Smooth muscle cell of the brain vasculature (primary cell): ENCODE measurements around the gene TRIM67.
"Not testable (repeated sequence)": the region's sequence is repeated elsewhere in the genome, so short reads cannot be mapped to it uniquely, and the experiment has no call there.

Source experiments
- DNase-seq: peaks from one replicate; pipeline ENCODE4 v3.0.0-alpha.2; 2012; ENCODE audit warnings: low read depth, low spot score

Gene TRIM67

DNA sequence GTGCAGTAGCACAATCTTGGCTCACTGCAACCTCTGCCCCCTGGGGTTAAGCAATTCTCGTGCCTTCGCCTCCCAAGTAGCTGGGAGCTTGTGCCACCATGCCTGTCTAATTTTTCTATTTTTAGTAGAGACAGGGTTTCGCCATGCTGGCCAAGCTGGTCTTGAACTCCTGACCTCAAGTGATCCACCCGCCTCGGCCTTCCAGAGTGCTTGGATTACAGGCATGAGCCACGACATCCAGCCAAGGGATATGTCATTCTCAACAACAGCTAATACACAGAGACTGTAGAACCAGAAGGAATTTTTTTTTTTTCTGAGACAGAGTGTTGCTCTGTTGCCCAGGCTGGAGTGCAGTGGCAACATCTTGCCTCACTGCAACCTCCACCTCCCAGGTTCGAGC lies 3.7 kb upstream of the TRIM67 start:
- not testable (repeated sequence) for DNase-seq

DNA sequence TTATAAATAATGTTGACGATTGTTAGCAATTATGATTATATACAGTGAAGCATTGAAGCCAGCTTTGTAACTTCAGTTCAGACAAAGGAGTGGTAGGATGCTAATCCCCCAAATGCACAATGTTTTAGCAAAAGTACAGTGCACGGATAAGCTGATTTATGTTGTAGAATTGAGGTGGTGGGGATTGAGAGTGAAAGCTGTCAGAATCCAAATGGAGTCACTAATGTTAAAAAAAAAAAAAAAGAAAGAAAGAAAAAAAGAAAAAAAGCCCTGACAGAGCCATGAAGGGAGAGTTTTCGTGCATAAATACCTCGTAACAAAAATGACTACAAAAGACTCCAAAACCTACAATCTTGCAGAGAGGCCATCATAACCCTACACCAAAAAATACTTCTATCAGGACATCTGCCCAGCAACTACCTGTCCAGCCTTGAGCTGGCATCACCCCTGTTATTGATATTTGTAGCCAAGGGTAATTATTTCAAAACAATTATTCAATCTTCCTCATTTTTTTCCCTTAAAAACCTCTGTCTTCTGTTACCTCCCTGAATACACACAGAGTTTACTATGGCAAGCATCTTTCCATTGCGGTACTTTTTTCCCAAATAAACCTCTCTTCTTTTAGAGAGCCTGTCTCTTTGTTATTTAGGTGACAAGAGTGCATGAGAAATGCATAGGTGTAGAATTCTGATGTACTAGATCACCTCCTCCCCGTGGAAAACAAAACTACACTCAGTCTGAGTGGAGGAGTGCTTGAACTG lies 2.5 kb upstream of the TRIM67 start:
- no peak for DNase-seq

DNA sequence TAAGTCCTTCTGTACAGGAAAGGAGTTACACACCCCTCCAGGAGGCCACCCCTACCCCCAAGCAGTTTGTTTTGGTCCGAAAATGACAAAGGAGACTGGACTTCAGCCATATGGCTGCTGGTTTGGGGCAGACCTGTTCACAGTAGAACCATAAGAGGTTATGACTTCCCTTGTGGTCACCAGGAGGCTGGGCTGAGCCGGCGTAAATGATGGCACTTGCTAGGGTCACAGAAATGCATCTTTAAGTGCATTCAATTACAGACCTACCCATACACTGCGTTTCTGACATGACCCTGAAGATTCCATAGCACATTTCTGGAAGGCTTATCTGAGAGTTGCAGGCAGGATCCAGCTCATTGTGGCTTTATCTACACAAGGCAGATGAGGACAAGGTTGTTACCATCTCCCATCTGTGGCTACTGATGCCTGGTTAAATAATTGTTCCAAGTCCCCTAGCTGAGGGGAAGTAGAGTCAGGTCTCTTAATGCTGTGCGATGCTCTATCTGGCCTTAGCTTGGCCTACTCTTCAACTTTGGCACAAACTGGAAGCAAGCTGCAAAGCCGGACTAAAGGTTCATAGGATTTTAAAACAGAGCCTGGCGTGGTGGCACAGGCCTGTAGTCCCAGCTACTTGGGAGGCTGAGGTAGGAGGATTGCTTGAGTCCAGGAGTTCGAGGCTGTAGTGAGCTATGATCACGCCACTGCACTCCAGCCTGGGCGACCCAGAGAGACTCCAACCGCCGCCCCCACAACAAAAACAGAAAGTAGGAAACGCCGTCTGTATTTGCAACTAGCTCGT lies 1.7 kb upstream of the TRIM67 start:
- no peak for DNase-seq

DNA sequence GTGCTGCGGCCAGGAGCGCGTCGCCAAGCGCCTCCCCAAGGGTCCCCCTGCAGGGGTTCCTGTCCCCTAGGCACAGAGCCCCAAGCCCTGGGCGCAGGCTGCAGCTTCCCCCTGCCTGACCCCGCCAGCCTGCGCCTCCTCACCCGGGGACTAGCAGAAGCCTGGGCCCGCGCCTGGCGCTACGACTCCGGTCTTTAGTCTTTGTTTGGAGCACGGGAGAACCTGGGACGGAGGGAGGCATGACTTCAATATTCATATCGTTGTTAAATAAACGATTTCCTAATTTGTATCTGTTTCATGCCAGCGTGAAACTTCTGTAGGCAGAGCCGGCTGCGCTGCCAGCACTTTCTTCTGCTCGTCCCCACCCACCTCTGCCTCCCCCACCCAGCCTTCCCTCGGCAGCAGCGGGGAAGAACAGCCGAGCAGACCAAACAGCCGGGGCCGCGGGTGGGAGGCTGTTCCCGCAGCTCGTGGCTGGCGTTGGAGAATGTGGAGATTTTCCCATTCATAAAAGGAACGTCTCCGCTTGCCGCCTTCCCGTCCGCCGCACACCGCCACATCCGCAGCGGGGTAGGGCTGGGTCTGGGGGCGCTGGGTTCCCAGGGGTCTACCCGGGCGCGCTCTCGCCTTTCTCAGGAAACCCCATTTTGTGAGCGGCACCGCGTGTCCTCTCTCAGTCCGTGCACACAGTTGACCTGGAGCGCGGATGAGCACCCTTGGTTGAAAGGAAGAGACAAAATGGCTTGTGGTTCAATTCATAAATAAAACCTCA lies 777 bp upstream of the TRIM67 start:
- DNase-seq = no peak

DNA sequence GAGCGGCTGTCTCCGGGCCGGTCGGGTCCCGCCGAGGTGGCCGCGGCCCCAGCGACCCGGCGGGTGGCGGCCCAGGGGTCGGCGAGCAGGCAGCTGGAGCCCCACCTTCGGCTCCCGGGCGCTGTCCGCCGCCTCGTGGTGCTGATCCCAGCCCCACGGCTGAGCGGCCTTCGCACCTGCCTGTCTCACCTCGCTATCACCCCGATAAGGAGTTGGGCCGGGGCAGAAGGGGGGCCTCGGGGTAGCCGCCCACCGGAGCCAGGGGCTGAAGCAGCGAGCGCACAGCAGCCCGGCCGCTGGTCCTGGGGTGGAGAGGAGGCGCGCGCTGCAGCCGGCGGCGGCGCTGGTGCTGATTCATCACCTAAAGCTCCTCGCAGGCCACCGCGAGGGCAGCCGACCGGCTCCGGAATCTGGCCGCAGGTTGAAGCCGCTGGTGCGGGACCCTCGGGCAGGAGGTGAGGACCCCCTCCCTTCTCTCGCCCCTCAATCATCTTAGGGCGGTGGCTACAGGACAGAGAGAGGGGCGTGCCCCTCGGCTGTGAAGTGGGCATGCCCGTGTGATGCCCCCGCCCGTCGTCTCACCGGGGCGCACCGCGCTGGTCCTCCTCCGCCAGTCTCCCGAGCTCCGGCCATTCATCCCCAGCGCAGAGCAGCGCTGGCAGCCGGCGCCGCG lies 575 bp downstream of the TRIM67 start:
- DNase-seq = no peak

DNA sequence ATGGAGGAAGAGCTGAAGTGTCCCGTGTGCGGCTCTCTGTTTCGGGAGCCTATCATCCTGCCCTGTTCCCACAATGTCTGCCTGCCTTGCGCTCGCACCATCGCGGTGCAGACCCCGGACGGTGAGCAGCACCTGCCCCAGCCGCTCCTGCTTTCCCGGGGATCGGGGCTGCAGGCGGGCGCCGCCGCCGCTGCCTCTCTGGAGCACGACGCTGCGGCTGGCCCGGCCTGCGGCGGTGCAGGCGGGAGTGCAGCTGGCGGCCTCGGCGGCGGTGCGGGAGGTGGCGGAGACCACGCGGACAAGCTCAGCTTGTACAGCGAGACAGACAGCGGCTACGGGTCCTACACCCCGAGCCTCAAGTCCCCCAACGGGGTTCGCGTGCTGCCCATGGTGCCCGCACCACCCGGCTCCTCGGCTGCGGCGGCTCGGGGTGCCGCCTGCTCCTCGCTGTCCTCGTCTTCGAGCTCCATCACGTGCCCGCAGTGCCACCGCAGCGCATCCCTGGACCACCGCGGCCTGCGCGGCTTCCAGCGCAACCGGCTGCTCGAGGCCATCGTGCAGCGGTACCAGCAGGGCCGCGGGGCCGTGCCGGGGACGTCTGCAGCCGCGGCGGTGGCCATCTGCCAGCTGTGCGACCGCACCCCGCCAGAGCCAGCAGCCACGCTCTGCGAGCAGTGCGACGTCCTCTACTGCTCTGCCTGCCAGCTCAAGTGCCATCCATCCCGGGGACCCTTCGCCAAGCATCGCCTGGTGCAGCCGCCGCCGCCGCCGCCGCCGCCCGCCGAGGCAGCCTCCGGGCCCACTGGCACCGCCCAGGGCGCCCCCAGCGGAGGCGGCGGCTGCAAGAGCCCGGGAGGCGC lies 1.3 kb downstream of the TRIM67 start:
- no peak for DNase-seq

DNA sequence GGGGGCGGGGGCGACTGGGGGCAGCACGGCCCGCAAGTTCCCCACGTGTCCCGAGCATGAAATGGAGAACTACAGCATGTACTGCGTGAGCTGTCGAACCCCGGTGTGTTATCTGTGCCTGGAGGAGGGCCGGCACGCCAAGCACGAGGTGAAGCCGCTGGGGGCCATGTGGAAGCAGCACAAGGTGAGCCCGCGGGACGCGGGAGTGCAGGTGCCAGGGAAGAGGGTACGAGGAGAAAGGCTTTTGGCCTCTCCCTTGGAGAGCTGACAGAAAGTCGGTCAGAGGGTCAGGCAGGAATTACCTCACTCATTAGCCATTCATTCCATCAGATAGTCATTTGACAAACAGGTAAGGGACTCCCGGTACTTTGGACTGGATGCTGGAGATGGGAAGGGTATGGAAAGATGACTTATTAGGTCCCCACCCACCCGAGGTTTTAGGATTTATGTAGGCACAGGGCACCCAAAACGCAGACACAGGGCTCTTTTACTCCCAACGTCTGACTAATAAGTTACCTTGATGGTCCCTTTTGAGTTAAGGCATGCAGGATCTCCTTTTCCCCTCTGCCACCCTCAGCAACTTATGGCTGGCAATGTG lies 2.1 kb downstream of the TRIM67 start:
- DNase-seq = no peak

DNA sequence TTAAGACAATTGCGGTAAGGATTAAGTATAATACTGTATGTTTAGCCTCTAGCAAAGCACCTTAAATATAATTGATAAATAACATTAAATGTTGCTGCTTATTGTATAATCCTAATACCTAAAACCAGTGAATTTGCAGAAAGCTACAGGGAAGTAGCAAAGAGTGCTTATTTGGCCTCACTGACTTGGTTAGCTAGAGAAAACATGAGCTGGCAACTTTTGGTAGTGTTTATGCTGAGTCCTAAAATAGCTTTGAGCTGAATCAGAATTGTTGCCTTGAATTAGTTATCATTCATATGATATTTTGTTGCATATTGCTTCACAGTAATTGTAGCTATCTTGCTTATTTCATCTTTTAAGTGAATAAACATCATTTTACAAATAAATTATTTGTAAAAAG lies 3.5 kb downstream of the TRIM67 start:
- no peak for DNase-seq

DNA sequence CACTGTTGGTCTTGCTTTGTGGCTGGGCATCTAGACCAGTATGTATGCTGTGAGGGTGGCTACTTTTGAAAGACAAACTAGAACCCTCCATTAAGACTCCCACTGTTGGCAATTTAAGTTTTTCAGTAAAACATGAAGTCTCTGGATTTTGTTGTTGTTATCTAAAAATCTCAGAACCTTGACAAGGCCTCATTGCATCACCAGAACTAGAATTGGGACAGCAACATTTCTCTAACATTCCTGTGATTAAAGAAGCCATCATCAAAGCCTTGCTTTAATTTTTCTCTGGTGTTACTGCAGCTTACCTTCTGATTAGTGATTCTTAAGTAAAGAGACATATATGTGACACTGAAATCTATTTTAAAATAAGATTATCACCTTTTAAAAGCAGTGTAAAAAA lies 4.5 kb downstream of the TRIM67 start:
- DNase-seq = no peak

DNA sequence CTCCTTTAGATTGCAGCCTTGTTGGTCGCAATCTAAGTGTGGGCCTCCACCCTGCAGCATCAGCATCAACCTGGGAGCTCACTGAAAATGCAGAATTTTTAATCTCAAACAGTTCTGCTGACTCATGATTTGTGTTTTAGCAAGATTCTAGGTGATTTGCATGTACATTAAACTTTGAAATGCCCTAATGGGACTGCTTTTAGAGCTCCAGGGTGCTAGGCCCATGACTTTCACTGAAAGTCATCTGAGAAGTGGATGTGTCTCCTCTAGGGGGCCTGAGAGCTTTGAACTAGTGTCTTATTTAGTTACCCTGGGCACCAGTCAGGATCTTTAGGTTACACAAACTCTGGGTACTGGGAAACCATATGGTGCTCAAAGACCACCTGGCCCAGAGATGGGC lies 9.0 kb downstream of the TRIM67 start:
- DNase-seq = no peak

DNA sequence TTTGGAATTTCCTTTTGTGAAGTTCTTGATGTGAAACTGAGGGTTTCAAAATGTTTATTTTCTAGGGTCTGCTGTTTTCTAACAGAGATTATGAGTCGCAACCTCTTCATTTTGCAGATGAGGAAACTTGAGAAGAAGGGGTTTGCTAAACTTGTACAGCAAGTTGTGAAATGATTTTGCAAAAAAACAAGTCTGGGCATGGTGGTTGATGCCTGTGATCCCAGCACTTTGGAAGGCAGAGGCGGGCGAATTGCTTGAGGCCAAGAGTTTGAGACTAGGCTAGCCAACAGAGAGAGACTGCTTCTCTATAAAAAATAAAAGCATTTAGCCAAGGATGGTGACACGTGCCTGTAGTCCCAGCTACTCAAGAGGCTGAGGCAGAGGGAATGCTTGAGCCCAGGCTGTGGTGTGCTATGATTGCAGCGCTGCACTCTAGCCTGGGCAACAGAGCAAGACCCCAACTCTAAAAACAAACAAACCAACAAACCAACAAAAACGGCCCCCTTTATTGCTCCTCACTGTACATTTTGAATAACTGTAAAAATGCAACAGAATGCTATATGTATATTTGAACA lies 9.9 kb downstream of the TRIM67 start:
- no peak for DNase-seq

DNA sequence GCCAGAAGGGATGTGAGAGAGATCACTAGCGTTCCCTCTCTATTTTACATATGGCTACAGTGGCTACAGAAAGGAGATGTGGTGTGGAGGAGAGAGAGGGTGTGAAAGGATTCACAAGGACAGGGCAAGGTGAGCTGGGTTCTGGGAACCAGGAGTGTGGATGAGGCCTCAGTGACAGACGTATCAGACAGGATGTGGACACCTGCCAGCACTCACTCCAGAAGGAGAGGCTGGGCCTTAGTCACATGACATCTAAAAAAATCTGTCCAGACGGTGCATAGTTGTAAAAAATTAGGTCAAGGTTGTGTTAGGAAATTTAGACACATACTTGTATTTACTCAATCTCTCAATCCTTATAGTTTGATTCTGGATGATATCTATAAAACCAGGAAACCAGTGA lies 10.6 kb downstream of the TRIM67 start:
- no peak for DNase-seq

DNA sequence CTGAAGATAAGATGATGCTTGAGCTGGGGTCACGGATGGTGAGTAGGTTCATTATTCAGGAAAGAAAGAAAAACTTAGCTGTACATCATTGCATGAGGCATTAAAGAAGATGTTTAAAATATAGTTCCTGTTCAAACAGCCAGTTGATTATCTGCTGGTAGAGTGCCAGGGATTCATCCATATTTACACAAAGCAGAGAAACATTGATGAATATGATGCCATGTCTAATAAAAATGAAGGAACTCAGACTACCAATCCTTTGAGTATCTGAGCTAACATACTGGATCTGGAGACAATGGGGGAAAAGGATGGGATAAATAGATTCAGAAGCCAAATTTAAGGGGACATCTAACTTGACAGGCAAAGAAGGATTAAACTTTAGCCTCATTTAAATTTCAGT lies 14.6 kb downstream of the TRIM67 start:
- DNase-seq = no peak

DNA sequence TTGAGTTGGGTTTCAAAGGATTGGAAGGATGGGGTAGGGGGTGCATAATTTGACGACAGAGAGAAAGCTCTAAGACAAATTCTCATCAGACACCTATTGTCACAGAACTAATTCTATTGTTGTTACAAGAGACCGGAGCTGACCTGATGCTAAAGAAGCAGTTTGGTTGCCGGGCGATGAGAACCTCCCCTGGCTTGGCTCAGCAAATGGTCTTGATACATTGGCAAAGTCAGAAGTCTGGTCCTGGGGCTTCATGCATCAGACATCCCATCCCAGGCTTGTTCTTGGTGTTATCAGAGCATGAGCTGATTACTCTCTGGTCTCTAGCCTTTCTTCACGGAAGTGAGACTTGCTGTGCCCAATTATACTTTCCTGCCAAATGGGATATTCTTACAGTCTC lies 15.4 kb downstream of the TRIM67 start:
- no peak for DNase-seq

DNA sequence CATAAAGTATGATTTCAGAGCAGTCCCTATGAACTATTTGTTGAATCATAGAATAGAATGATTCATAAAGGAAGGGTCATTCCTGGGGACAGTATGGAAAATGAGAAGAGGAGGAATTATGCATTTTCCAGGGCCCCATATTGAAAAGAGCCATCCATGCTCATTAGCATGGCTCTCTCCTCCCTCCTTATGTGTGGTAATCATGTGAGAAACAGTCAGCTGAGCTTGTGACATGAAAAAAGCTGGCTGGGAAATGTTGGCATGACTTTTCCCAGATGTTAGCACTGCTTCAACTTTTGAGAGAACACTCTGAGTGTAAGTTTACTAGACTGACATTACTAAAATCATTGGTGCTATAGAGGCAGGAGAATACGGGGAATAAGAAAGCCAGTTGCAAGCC lies 16.1 kb downstream of the TRIM67 start:
- DNase-seq = no peak

DNA sequence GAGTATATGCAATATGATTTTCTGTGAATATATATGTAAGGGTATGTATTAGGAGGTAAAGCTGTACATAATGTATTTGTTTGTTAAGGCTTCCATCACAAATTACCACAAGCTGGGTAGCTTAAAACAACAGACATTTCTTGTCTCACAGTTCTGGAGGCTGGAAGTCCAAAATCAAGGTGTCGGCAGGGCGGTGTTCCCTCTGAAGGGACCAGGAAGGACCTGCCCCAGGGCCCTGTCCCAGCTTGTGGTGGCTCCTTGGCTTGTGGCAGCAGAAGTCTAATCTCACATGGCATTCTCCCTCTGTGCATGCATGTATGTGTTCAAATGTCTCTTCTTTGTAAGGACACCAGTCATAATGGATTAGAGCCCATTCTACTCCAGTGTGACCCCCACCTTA lies 17.1 kb downstream of the TRIM67 start:
- no peak for DNase-seq

DNA sequence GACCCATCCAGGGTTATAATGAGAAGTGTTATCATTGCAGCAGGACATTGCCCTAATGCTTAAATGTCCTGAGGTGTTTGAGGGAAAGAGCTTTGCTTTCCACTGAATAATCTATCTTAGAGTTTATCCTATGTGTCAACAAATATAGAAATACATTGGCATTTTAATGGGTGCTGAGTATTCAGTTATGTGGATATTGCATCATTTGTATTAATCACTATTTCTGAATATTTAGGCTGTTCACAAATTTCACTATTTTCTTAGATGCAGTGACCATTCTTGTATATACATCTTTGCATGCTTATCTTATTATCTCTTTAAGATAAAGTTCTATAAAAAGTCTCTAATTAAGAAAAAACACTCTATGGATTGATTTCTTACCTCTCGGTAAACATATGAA lies 18.2 kb downstream of the TRIM67 start:
- no peak for DNase-seq

DNA sequence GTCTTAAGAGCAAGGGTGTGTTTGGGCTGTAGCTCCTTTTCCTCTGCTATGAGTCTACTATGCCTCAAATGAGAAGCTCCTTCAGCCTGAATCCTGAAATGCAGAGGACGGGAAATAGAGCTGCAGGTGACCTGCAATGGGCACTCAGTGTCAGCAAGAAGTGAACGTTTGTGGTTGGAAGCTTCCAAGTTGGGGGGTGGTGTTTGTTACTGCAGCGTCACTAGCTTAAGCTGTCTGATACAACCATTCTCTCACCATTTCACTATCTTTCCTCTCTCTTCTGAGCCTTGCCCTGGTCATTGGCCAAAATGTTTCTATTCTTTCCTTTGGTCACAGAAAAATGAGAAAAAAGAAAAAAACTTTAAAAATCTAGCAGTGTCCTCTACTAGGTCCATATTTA lies 19.4 kb downstream of the TRIM67 start:
- no peak for DNase-seq

DNA sequence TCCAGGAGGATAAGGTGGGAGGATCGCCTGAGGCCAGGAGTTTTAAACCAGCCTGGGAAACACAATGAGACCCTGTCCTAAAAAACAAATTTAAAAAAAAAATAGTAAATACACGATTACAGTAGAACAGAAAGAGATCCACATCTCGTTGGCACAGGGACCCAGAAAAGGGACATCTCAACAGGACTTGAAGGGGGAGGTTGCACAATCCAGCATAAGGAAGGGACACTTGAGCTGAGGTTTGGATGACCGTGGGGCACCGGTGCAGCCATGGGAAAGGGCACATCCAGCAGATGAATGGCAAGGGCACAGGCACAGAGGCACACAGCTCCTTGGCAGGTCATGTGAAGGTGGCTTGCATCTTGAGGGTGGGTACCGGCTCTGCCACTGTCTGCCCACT lies 20.5 kb downstream of the TRIM67 start:
- no peak for DNase-seq
